NCI-H69 (cell line): ENCODE measurements around the gene CABP2.

Experiments
- DNase-seq: peaks from one replicate; lab custom pipeline; 2025; lab: John Stamatoyannopoulos, UW

Gene CABP2

GRCh38 chr11:67507864-67508485 is 15.3 kb downstream of the CABP2 start, which contains the start of gene CDK2AP2:
TSS of gene CDK2AP2 (minus strand) at chr11:67508162. CDS start at chr11:67508082, 80 bp downstream.
- DNase-seq, result peak; percentile 100

DNA sequence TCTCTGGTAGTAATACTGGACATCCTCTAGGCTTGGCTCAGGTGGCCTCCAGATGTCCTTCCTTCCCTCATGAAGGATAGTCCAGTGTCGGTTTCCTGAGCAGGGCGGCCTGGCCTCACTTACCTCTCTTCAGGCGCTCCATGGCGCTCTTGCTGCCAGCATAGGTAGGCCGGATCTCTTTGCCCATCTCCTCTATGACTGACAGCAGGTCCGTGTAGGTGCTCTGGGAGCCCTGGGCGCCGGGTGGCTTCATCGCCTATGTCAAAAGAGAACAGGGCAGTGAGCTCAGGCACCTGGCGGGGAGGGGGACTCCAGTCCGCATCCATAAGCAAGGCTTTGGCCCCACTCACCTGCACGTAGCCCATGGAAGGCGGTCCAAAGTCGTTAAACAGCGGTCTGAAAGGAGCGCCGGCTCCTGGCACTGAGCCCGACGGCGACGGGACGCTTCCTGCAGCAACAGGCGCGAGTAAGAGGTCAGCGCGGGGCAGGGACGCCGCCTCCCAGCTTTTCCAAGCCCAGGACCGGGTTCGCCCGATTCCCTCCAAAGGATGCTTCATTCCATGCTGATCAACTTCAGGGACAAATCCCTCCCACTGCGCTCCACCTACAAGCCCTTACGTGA is 15.9 kb downstream of the CABP2 start:
- DNase-seq, result no peak

DNA sequence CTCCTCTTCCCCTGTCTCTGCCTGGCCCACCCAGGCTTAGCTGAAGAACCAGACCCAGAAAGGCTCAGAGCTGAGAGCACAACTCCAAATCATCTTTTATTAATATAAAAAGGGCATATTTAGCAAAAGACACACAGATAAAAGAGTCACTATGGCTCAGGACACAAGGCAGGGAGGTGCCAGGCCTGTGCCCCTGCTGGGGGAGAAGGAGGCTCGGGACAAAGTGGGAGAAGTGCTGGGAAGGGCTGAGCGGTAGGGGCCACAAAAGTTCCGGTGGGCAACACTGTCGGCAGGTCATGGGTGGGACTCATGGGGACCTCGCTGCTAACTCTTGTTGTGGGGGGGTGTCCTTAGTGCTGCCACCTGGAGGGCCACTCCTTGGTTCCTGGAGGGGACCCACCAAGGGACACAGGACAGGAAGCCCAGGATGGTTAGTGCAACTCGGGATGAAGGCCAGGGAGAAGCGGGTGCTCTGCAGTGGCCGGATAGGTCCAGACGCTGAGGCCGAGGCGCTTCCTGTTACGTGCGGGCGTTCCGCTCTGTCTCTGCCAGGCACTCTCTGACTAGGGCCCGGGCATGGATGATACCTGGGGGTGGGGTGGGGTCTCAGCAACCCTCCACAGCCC is 16.7 kb downstream of the CABP2 start:
- no peak for DNase-seq

DNA sequence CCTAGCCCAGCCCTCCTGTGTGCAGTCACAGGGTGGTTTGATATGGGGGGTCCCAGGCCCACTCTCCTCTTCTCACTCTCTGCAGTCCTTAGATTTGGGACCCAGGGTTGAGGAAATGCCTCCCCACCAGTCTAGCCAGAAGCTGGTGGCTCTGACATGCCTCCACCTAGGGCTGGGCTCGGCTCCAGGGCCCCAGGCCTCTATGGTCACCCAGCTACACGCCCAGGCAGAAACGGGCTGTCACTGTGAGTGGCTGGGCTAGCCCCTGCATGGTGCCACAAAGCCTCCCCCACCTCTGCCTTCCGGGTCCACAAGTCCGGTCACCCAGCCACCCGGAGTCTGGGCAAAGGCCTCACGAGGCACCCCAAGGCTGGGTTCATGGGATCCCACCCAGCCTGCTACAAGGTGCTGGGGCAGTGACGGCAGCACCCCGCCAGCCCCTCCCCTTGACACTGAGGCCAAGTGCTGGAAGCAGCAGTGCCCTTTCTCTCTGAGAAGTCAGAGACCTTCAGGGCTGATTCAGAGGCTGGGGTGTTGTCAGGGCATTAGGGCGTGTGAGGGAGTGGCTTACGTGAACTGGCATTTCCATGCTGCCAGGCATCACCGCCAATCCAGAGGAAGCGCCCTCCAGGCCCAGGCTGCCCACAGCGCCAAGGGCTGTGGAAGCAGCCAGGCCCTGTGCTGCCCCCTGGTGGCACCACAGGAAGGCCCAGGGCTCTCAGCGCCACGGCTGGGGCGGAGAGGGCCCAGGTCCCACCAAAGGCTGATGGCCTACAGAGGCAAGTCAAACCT is 17.4 kb downstream of the CABP2 start:
- DNase-seq, result peak; percentile 95

- peak; percentile 91 for DNase-seq
Observed at GRCh38 chr11:67504950-67505581, 18.2 kb downstream of the CABP2 start, which contains the start of gene PITPNM1. TSS of gene PITPNM1 (minus strand) at chr11:67505363. CDS start at chr11:67504180, 1,183 bp downstream.

DNA sequence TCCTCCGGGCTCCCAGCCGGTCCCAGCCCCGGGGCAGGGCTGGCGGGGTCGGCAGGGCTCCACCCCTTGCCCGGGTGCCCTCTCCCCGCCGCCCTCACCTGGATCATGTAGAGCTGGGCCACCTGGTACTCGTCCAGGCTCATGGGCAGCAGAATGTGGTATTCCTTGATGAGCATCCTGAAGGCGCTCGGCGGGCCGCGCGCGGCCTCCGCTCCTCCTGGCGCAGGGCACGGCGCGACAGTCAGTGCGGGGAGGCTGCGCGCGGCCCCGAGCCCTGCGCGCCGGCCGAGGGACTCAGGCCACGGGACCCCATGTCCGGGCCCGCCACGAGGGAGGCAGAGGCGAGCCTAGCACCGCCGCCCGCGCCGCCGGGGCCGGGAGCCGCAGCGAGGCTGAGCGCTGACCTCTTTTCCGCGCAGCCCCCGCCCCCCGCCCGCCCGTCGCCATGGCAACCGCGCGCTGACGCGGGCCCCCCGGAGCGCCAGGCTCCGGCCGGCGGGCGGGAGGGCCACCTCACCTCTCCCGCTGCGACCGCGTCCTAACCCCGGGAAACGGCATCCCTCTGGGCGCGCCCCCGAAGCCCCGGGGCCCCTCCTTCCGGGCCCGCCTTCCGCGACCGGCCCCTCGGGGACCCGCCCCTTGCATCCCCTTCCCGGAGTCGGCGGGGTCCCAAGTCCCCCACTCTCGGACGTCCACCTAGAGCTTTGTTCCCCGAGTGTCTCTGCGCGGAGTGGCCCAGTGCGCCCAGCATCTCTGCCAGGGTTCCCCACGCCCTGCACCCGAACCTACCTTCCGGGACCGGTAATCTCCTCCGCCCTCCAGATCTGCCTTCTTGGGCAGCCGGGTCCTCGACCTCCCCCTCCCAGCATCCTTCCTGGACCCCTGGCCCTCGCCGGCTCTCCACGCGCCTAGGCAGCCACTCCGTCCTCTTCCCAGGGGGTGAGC is 19.0 kb downstream of the CABP2 start:
- DNase-seq, result peak; percentile 86

GRCh38 chr11:67503119-67504004 is 19.9 kb downstream of the CABP2 start:
- no peak for DNase-seq

DNA sequence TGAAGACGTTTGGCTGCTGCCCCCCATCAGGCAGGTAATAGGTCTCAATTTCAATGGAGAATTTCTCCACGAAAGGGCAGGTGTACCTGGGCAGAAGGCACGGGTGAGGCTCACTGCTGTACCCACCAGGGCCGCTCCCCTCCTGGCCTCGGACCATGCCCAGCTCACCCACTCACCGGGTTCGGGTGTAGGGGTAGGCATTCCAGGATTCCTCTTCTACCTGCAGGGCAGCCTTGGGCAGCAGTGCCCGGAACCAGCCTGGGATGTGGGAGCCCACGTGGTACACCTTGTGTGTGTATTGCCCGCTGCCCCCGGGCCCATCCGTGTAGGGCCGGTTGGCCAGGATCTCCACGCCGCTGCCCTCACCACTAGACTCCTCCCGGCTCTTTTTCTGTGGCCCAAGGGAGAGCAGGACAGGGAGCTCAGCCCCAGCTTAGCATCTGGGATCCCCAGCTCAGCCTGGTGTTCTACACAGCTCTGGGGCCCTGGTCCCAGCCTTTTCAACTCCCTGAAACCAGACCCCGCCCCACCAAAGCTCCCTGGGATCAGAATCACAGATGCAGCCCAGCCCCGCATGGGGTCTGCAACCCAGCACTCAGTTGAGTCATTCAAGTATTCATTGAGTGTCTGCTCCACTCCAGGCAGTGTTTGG is 20.8 kb downstream of the CABP2 start:
- no peak for DNase-seq

DNA sequence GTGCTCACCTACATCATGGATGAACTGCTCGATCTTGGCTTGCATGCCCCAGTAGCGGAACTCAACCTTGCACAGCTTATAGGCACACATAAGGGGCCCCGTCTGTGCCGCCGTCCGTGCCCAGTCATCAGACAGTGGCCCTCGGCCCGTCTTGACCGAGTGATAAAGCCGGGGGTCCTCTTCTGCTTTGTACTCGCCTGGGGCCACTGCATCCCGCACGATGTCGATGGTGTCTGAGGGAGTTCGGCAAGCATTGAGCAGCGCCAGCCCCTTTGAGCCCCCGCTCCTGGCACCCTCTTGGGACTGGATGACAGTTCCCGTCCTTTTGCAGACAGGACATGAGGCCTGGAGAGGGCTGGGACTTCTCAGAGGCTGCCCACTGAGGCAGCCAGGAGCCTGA is 21.4 kb downstream of the CABP2 start:
- no peak for DNase-seq

GRCh38 chr11:67500831-67501715 is 22.2 kb downstream of the CABP2 start:
- no peak for DNase-seq

GRCh38 chr11:67500484-67500821 is 22.8 kb downstream of the CABP2 start:
- DNase-seq, result no peak

- DNase-seq, result no peak
Observed at GRCh38 chr11:67499808-67500483, 23.3 kb downstream of the CABP2 start.

- no peak for DNase-seq
Observed at GRCh38 chr11:67498544-67498972, 24.7 kb downstream of the CABP2 start.

GRCh38 chr11:67497656-67498291 is 25.5 kb downstream of the CABP2 start:
- no peak for DNase-seq

GRCh38 chr11:67496113-67496512 is 27.1 kb downstream of the CABP2 start:
- no peak for DNase-seq

DNA sequence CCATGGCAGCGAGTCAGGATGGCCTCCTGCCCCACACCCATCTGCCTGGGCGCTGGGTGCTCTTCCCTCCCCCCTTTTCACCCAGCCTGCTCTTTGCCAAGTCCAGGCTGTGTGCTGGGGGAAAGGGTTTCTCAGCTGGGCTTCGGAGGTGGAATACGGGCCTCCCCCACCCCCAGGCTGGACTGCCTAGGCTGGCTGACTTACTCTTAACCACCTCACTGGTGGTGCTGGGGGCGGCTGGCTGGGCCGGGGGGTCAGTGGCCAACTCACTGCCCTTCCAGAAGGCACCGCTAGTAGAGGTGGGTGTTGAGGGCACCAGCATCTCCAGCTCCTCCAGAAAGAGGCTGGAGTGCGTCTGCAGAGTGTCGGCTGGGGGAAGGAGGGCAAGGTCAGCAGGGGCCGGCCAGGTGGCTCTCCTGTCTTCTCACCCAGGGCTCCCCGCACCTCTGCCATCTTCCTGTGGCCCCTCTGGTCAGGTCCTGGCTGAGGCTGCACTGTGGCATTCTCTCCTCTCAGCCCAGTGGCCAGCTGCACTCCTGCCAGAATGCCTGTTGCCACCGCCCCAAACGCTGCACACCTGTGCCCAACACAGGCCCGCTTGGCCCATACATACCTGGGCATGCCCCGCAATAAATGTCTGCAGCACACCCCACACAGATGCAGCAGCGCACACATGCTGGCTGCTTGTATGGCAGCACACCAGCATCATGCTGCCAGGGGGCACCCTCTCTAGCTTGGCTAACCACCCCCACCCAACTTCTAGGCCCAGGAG is 27.8 kb downstream of the CABP2 start:
- no peak for DNase-seq
